ENCODE data around the gene SHLD3. TPM values are rescaled to one million over a fixed set of nuclear protein-coding genes. Genes with fewer than 3 reads are reported as not detected.
"Not testable (repeated sequence)": the region's sequence is repeated elsewhere in the genome, so short reads cannot be mapped to it uniquely, and the experiment has no call there.

SHLD3 gene
- total RNA-seq, 2 experiments from 2014 or later, result 4.5 to 5.3 TPM

- POLR2A ChIA-PET, result no interaction called here
- H3K4me1 Mint-ChIP-seq, result no peaks in the 10 kb centered on the region
- CTCF ChIA-PET, result interaction anchor here (1.2 kb wide), 1 partner anchor 12 kb away, joined by 4 read pairs; no protein-coding TSS in a partner anchor
- no peaks in the 10 kb centered on the region for H3K9me3 Mint-ChIP-seq
- no peak for DNase-seq
- peaks cover 32% of the 10 kb centered on the region for H3K36me3 Mint-ChIP-seq (ENCODE audit: low read depth)
- no peak overlapping the region for H3K4me3 Mint-ChIP-seq
- H3K27ac Mint-ChIP-seq, result no peak overlapping the region
- no peaks in the 10 kb centered on the region for H3K27me3 Mint-ChIP-seq
Measured at GRCh38 chr5:65640240-65640639, 15.4 kb downstream of the SHLD3 start.

GRCh38 chr5:65646938-65647337 lies 22.1 kb downstream of the SHLD3 start:
- peaks cover 1% of the 10 kb centered on the region for H3K4me1 Mint-ChIP-seq
- ChIA-PET CTCF (interaction anchor here (0.6 kb wide), 1 partner anchor 82 kb away, joined by 3 read pairs; no protein-coding TSS in a partner anchor), POLR2A (no interaction called here)
- no peaks in the 10 kb centered on the region for H3K27me3 Mint-ChIP-seq
- no peaks in the 10 kb centered on the region for H3K9me3 Mint-ChIP-seq
- H3K4me3 Mint-ChIP-seq, result no peak overlapping the region
- no peak for DNase-seq
- H3K27ac Mint-ChIP-seq, result no peak overlapping the region
- peaks cover 28% of the 10 kb centered on the region for H3K36me3 Mint-ChIP-seq (ENCODE audit: low read depth)

- no peaks in the 10 kb centered on the region for H3K9me3 Mint-ChIP-seq
- H3K27me3 Mint-ChIP-seq, result no peaks in the 10 kb centered on the region
- CTCF ChIA-PET, result no interaction called here
Measured at GRCh38 chr5:65647941-65648340, 23.1 kb downstream of the SHLD3 start.

GRCh38 chr5:65651144-65651543 lies 26.3 kb downstream of the SHLD3 start:
- CTCF ChIA-PET, result interaction anchor here (0.9 to 1.7 kb wide), 3 partner anchors 8 to 15 kb away, joined by 3 to 4 read pairs (median 4); no protein-coding TSS in a partner anchor
- Mint-ChIP-seq H3K4me3 (no peak overlapping the region), H3K27ac (no peak overlapping the region), H3K36me3 (ENCODE audit: low read depth) (peaks cover 29% of the 10 kb centered on the region), H3K27me3 (no peaks in the 10 kb centered on the region), H3K9me3 (no peaks in the 10 kb centered on the region), H3K4me1 (peaks cover 1% of the 10 kb centered on the region)
- DNase-seq, result no peak
- POLR2A ChIA-PET, result no interaction called here

More at GRCh38 chr5:65647941-65648340, 23.1 kb downstream of the SHLD3 start:
- no peak overlapping the region for H3K4me3 Mint-ChIP-seq
- H3K36me3 Mint-ChIP-seq (ENCODE audit: low read depth), result peaks cover 26% of the 10 kb centered on the region
- no peak overlapping the region for H3K27ac Mint-ChIP-seq
- no peak for DNase-seq
- H3K4me1 Mint-ChIP-seq, result peaks cover 1% of the 10 kb centered on the region
- POLR2A ChIA-PET, result no interaction called here

- Mint-ChIP-seq H3K9me3 (no peaks in the 10 kb centered on the region), H3K27me3 (no peaks in the 10 kb centered on the region), H3K36me3 (ENCODE audit: low read depth) (peaks cover 25% of the 10 kb centered on the region), H3K4me1 (no peaks in the 10 kb centered on the region), H3K4me3 (no peak overlapping the region), H3K27ac (no peak overlapping the region)
- CTCF ChIA-PET, result interaction anchor here (0.6 kb wide), 1 partner anchor 10 kb away, joined by 3 read pairs; no protein-coding TSS in a partner anchor
- DNase-seq, result no peak
- POLR2A ChIA-PET, result no interaction called here
Measured at GRCh38 chr5:65654713-65655112, 29.9 kb downstream of the SHLD3 start.

GRCh38 chr5:65663804-65664521 lies 39.1 kb downstream of the SHLD3 start:
- CTCF ChIA-PET, result interaction anchor here (1.0 kb wide), 1 partner anchor 12 kb away, joined by 3 read pairs; no protein-coding TSS in a partner anchor
- no peak overlapping the region for H3K27ac Mint-ChIP-seq

GRCh38 chr5:65668696-65669095 lies 43.9 kb downstream of the SHLD3 start:
- no peak for DNase-seq
- ChIA-PET POLR2A (no interaction called here), CTCF (no interaction called here)
- Mint-ChIP-seq H3K4me1 (peaks cover 3% of the 10 kb centered on the region), H3K36me3 (ENCODE audit: low read depth) (peaks cover 26% of the 10 kb centered on the region), H3K27me3 (no peaks in the 10 kb centered on the region), H3K27ac (no peak overlapping the region), H3K9me3 (no peaks in the 10 kb centered on the region), H3K4me3 (no peak overlapping the region)

More at GRCh38 chr5:65663804-65664521, 39.1 kb downstream of the SHLD3 start:
- Mint-ChIP-seq H3K9me3 (no peaks in the 10 kb centered on the region), H3K36me3 (ENCODE audit: low read depth) (peaks cover 26% of the 10 kb centered on the region), H3K4me1 (peaks cover 3% of the 10 kb centered on the region), H3K4me3 (no peak overlapping the region), H3K27me3 (no peaks in the 10 kb centered on the region)
- POLR2A ChIA-PET, result no interaction called here
- DNase-seq, result no peak

GRCh38 chr5:65672796-65673195 lies 48.0 kb downstream of the SHLD3 start:
- CTCF ChIA-PET, result no interaction called here
- Mint-ChIP-seq H3K27ac (no peak overlapping the region), H3K4me3 (no peak overlapping the region), H3K27me3 (no peaks in the 10 kb centered on the region), H3K9me3 (no peaks in the 10 kb centered on the region), H3K4me1 (peaks cover 14% of the 10 kb centered on the region), H3K36me3 (ENCODE audit: low read depth) (peaks cover 46% of the 10 kb centered on the region)
- POLR2A ChIA-PET, result no interaction called here
- DNase-seq, result no peak

GRCh38 chr5:65674749-65675148 lies 49.9 kb downstream of the SHLD3 start:
- Mint-ChIP-seq H3K4me3 (no peak overlapping the region), H3K27me3 (no peaks in the 10 kb centered on the region), H3K4me1 (peaks cover 14% of the 10 kb centered on the region), H3K27ac (no peak overlapping the region), H3K36me3 (ENCODE audit: low read depth) (peaks cover 63% of the 10 kb centered on the region), H3K9me3 (no peaks in the 10 kb centered on the region)
- DNase-seq, result no peak
- ChIA-PET CTCF (no interaction called here), POLR2A (no interaction called here)

- H3K27me3 Mint-ChIP-seq, CTCF ChIA-PET, H3K9me3 Mint-ChIP-seq, DNase-seq, POLR2A ChIA-PET, H3K4me3 Mint-ChIP-seq, H3K27ac Mint-ChIP-seq: not testable (repeated sequence)
- Mint-ChIP-seq H3K36me3 (ENCODE audit: low read depth) (peaks cover 70% of the 10 kb centered on the region), H3K4me1 (peaks cover 14% of the 10 kb centered on the region)
Measured at GRCh38 chr5:65676056-65676455, 51.2 kb downstream of the SHLD3 start.

Other genes starting within 250 kb of the SHLD3 start
- 1 to 10 TPM; 2.8 to 2.9 TPM for gene ADAMTS6, start 143.1 kb upstream of the SHLD3 start, total RNA-seq
- 100 to 1,000 TPM in 1 of 2 experiments, 10 to 100 TPM in 1; 96.9 to 108 TPM for gene CENPK, start 61.9 kb upstream of the SHLD3 start, total RNA-seq
- 10 to 100 TPM; 61.7 to 69.9 TPM for gene PPWD1, start 61.7 kb upstream of the SHLD3 start, total RNA-seq
- gene TRIM23, start 694 bp upstream of the SHLD3 start, total RNA-seq, result 1 to 10 TPM; 7.9 to 9.6 TPM
- 10 to 100 TPM; 24.4 to 24.5 TPM for gene TRAPPC13, start within 50 bp of the SHLD3 start, total RNA-seq
- 10 to 100 TPM; 18.4 to 20.1 TPM for gene SGTB, start 97.1 kb downstream of the SHLD3 start, total RNA-seq
- 10 to 100 TPM; 11.0 to 12.4 TPM for gene NLN, start 97.2 kb downstream of the SHLD3 start, total RNA-seq